Endodermal cell (in vitro differentiated cells): Measurements from ENCODE around the gene MBTPS1. TPM values are rescaled to one million over a fixed set of nuclear protein-coding genes. Genes with fewer than 3 reads are reported as not detected.

Experiments used
- DNase-seq: peaks from one replicate; pipeline ENCODE4 v3.0.0-alpha.2; 2017
- H3K27ac ChIP-seq: 2 replicates; pipeline ENCODE4 v1.5.1; 2013; ENCODE audit warnings: mild to moderate bottlenecking, low read depth, low read length, moderate library complexity
- H3K27me3 ChIP-seq: 2 replicates; pipeline ENCODE4 v1.6.1; 2013; ENCODE audit warnings: mild to moderate bottlenecking, low read length, moderate library complexity; ENCODE audit not compliant: insufficient read depth, control insufficient read depth, poor library complexity, severe bottlenecking
- H3K36me3 ChIP-seq: 2 replicates; pipeline ENCODE4 v1.7.0; 2013; ENCODE audit warnings: mild to moderate bottlenecking, low read length, moderate library complexity; ENCODE audit not compliant: control insufficient read depth, insufficient read depth
- H3K4me1 ChIP-seq: one replicate; pipeline ENCODE4 v1.7.0; 2013; ENCODE audit warnings: low read length; ENCODE audit not compliant: control insufficient read depth, insufficient read depth
- H3K4me3 ChIP-seq: 2 replicates; pipeline ENCODE4 v1.5.1; 2013; ENCODE audit warnings: mild to moderate bottlenecking, low read length, moderate library complexity
- H3K9ac ChIP-seq: 2 replicates; pipeline ENCODE4 v1.6.1; 2013; ENCODE audit warnings: mild to moderate bottlenecking, low read length, moderate library complexity; ENCODE audit not compliant: poor library complexity, severe bottlenecking; ENCODE audit errors: extremely low read depth
- H3K9me3 ChIP-seq: 2 replicates; pipeline ENCODE4 v1.6.1; 2013; ENCODE audit warnings: mild to moderate bottlenecking, low read length, moderate library complexity; ENCODE audit not compliant: control insufficient read depth
- H3K27ac Mint-ChIP-seq: 2 replicates; pipeline ENCODE4 v1.8.0; 2020; ENCODE audit warnings: mixed read lengths
- H3K27me3 Mint-ChIP-seq: 2 replicates; pipeline ENCODE4 v1.8.0; 2021; ENCODE audit warnings: mild to moderate bottlenecking, mixed read lengths; ENCODE audit not compliant: insufficient read depth
- H3K36me3 Mint-ChIP-seq: 2 replicates; pipeline ENCODE4 v1.8.0; 2020; ENCODE audit warnings: low read depth, mixed read lengths
- H3K4me1 Mint-ChIP-seq: 2 replicates; pipeline ENCODE4 v1.8.0; 2020; ENCODE audit warnings: mixed read lengths
- H3K4me3 Mint-ChIP-seq: 2 replicates; pipeline ENCODE4 v1.8.0; 2020; ENCODE audit warnings: mild to moderate bottlenecking, moderate library complexity, mixed read lengths
- H3K9me3 Mint-ChIP-seq: 2 replicates; pipeline ENCODE4 v1.8.0; 2020; ENCODE audit warnings: mild to moderate bottlenecking, mixed read lengths
- WGBS, 2 experiments: methylation state at CpG; one replicate each; pipeline versions ENCODE4 v1.1.5 to v1.1.7; 2013; ENCODE audit warnings: missing lambda C conversion rate in 2 of 2, mixed read lengths in 1 of 2; ENCODE audit not compliant: insufficient coverage in 1 of 2, insufficient read length in 1 of 2; 5-methylcytosine and 5-hydroxymethylcytosine counted together
- total RNA-seq, 2 donors: library from RNA; stranded (reverse); fragmentation: NEBNext Ultra II Directional in 1 of 2; extraction: Animal tissue kit (Norgen Biotek cat#: 25700) in 1 of 2; gene quantifications; 2 replicates in 1 of 2; 3 replicates in 1 of 2; pipeline ENCODE4 v1.2.1, GENCODE V29; 2021
- TF ChIP-seq, protein P1 (sequence below): fragments of 200-600 bp; sonication (generic); conservative IDR thresholded peaks from 2 replicates; pipeline ENCODE4 v1.5.0; 2021; ENCODE audit warnings: antibody characterized with exemption, mild to moderate bottlenecking

The MBTPS1 gene
- total RNA-seq, 2 donors from 2014 or later, result 59.7 to 62.9 TPM

DNA sequence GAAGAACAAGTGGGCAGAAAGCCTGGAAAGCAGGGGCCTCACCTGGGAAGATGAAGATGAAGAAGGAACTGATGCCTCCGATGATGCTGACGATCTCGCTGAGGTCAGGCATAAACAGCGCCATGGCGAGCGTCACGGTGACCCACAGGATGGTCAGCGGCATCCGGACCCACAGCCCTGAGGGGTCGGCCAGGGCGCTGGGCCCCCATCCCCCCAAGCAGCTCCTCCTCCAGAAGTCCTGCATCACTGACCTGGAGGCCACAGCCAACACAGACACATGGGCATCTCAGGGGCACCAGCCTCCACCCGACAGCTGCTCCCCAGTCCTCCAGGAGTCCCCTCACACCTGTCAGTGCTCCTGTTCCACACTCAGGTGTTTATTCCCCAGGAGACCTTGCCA, 100.3 kb downstream of the MBTPS1 start:
- 93 to 94% methylated on average over 5 to 12 of the region's 12 CpGs for WGBS, 2 experiments
- Histone ChIP-seq H3K27me3 (no peaks in the 10 kb centered on the region), H3K9me3 (peaks cover 10% of the 10 kb centered on the region), H3K9ac (no peak overlapping the region), H3K27ac (no peak overlapping the region), H3K36me3 (no peaks in the 10 kb centered on the region), H3K4me1 (no peaks in the 10 kb centered on the region), H3K4me3 (no peak overlapping the region)
- Mint-ChIP-seq H3K36me3 (peaks cover 2% of the 10 kb centered on the region), H3K9me3 (peaks cover 24% of the 10 kb centered on the region), H3K4me3 (no peak overlapping the region), H3K4me1 (no peaks in the 10 kb centered on the region), H3K27me3 (peaks cover 9% of the 10 kb centered on the region), H3K27ac (no peak overlapping the region)
- DNase-seq, result no peak
- TF ChIP-seq, protein P1, sequence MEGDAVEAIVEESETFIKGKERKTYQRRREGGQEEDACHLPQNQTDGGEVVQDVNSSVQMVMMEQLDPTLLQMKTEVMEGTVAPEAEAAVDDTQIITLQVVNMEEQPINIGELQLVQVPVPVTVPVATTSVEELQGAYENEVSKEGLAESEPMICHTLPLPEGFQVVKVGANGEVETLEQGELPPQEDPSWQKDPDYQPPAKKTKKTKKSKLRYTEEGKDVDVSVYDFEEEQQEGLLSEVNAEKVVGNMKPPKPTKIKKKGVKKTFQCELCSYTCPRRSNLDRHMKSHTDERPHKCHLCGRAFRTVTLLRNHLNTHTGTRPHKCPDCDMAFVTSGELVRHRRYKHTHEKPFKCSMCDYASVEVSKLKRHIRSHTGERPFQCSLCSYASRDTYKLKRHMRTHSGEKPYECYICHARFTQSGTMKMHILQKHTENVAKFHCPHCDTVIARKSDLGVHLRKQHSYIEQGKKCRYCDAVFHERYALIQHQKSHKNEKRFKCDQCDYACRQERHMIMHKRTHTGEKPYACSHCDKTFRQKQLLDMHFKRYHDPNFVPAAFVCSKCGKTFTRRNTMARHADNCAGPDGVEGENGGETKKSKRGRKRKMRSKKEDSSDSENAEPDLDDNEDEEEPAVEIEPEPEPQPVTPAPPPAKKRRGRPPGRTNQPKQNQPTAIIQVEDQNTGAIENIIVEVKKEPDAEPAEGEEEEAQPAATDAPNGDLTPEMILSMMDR, result no peak

DNA sequence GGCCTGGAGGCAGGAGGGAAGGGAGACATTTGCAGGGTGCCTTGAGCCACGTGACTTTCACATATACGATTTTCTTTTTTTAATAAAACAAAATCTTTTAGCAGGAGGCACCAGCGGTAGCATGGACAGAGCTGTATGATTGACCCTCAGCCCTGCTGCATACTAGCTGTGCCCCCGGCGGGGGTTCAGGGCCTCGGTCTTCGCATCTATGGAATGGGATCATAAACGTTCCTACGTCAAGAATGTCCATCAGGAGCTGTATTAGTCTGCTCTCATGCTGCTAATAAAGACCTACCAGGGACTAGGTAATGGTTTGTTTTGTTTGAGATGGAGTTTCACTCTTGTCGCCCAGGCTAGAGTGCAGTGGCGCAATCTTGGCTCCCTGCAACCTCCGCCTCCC, 101.3 kb downstream of the MBTPS1 start:
- no peak overlapping the region for H3K4me3 Mint-ChIP-seq
- DNase-seq, result no peak
- peaks cover 16% of the 10 kb centered on the region for H3K9me3 Mint-ChIP-seq
- H3K27me3 Mint-ChIP-seq, result peaks cover 2% of the 10 kb centered on the region
- no peak overlapping the region for H3K27ac Mint-ChIP-seq
- 83 to 89% methylated on average over 12 of the region's 12 CpGs for WGBS, 2 experiments
- Histone ChIP-seq H3K27ac (no peak overlapping the region), H3K4me3 (no peak overlapping the region), H3K9me3 (no peaks in the 10 kb centered on the region), H3K9ac (no peak overlapping the region), H3K27me3 (no peaks in the 10 kb centered on the region), H3K36me3 (no peaks in the 10 kb centered on the region), H3K4me1 (no peaks in the 10 kb centered on the region)
- H3K4me1 Mint-ChIP-seq, result no peaks in the 10 kb centered on the region
- TF ChIP-seq, protein P1, result no peak
- H3K36me3 Mint-ChIP-seq, result no peaks in the 10 kb centered on the region

DNA sequence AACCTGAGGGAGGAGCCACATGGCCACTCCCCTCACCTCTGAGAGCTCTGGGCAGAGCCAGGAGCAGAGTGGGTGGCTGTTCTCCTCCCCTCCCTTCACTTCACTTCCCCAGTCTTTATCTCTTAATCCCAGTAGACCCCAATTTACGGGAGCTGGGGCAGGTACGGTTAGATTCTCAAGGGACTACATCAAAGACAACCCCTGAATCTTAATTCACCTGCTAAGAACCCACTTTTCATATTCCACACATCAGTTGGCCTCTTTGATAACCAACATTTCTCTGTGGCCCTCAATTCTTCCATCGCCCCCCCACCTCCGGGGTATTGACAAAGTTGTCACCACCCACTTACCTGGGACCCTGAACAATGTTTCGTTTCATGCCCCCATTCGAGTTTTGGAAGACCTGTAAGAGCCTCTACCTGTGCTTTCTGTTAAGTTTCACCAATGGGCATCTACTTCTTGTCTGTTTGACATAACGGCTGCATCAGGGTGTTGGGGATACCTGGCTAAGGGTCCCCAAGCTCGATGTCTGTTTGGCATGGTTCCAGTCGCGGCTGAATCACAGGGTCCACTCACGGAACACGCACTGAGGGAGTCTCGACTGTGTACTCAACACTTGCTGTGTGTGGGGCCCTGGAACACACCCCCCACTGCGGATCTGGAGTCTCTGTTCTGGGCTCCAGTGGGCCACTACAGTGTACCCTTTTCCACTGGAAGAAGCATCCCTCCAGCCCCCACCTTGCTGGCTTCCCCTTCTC, 102.0 kb downstream of the MBTPS1 start:
- H3K4me1 ChIP-seq, result no peaks in the 10 kb centered on the region
- H3K27ac Mint-ChIP-seq, result no peak overlapping the region
- WGBS, 2 experiments, result 82 to 87% methylated on average over 14 of the region's 14 CpGs
- H3K9ac ChIP-seq, result no peak overlapping the region
- no peak for DNase-seq
- H3K36me3 ChIP-seq, result no peaks in the 10 kb centered on the region
- no peaks in the 10 kb centered on the region for H3K36me3 Mint-ChIP-seq
- H3K4me1 Mint-ChIP-seq, result no peaks in the 10 kb centered on the region
- H3K4me3 Mint-ChIP-seq, result no peak overlapping the region
- no peak overlapping the region for H3K27ac ChIP-seq
- H3K9me3 Mint-ChIP-seq, result peaks cover 10% of the 10 kb centered on the region
- TF ChIP-seq, protein P1, result no peak
- H3K4me3 ChIP-seq, result no peak overlapping the region
- H3K27me3 ChIP-seq, result no peaks in the 10 kb centered on the region
- no peaks in the 10 kb centered on the region for H3K9me3 ChIP-seq
- H3K27me3 Mint-ChIP-seq, result peaks cover 2% of the 10 kb centered on the region
